Uterus (tissue), 4 donors: ENCODE data around the gene PKMYT1. TPM values are rescaled to one million over a fixed set of nuclear protein-coding genes. Genes with fewer than 3 reads are reported as not detected.

Experiments
- DNase-seq, 2 donors: peaks; one replicate each; pipeline ENCODE4 v3.0.0-alpha.2; 2019 to 2020
- H3K27ac ChIP-seq, 2 donors: fragments of 200-600 bp; sonication (generic); 1 replicate in 1 of 2; 2 replicates in 1 of 2; pipeline ENCODE4 v1.5.1; 2016 to 2018
- H3K27me3 ChIP-seq, 2 donors: fragments of 200-600 bp; sonication (generic); one replicate each; pipeline ENCODE4 v1.5.1; 2018 to 2019; ENCODE audit warnings: control low read depth in 1 of 2
- H3K36me3 ChIP-seq, 2 donors: fragments of 200-600 bp; sonication (generic); one replicate each; pipeline ENCODE4 v1.5.1; 2019; ENCODE audit warnings: control low read depth in 1 of 2
- H3K4me1 ChIP-seq, 2 donors: fragments of 200-600 bp; sonication (generic); one replicate each; pipeline ENCODE4 v1.5.1; 2018 to 2019; ENCODE audit warnings: control low read depth in 1 of 2
- H3K4me3 ChIP-seq, 2 donors: fragments of 200-600 bp; sonication (generic); 1 replicate in 1 of 2; 2 replicates in 1 of 2; pipeline ENCODE4 v1.5.1; 2018 to 2019; ENCODE audit warnings: mild to moderate bottlenecking in 1 of 2
- H3K9me3 ChIP-seq, 2 donors: fragments of 200-600 bp; sonication (generic); one replicate each; pipeline ENCODE4 v1.5.1; 2019; ENCODE audit warnings: control low read depth in 1 of 2
- CTCF ChIP-seq, 4 experiments: fragments of 200-600 bp in 2 of 4; fragments of 450-650 bp in 2 of 4; sonication (generic) in 2 of 4; IDR thresholded peaks; one replicate each; pipeline ENCODE4 v1.5.1; 2016 to 2019; ENCODE audit warnings: antibody characterized with exemption in 4 of 4, mild to moderate bottlenecking in 2 of 4, moderate library complexity in 1 of 4
- POLR2A ChIP-seq, 2 donors: fragments of 450-650 bp; IDR thresholded peaks; one replicate each; pipeline ENCODE4 v1.6.1; 2016; ENCODE audit warnings: antibody characterized with exemption in 2 of 2, mild to moderate bottlenecking in 1 of 2, moderate library complexity in 1 of 2
- intact Hi-C: fragments of 100-400 bp; cut with DNase I; formaldehyde crosslinking; loops from one replicate; pipeline ENCODE4 v1.15.1; 2023; ENCODE audit warnings: low total_unique reads
- total RNA-seq, 4 donors: library from RNA; depleted of rRNA in 3 of 4; stranded (reverse); fragments of >200 nt in 3 of 4; gene quantifications; one replicate each; pipeline versions ENCODE4 v1.1.0 to v1.2.4, GENCODE V29; 2014 to 2023
- donor health status: DM: yes; HTN: yes; CAD: no.

The PKMYT1 gene
- total RNA-seq, 4 donors from 2014 or later = 6.1 TPM; not detected in 3

GRCh38 chr16:3023669-3024478 is 43.6 kb upstream of the PKMYT1 start, which contains the start of the genes HCFC1R1 and THOC6:
Gene HCFC1R1, minus strand, starts transcription at chr16:3023942. Its CDS starts 1 bp downstream, at chr16:3023941.
Gene THOC6, plus strand, starts transcription at chr16:3024035. Its CDS starts 292 bp downstream, at chr16:3024327.
- DNase-seq = peak; percentile 94 to 98
- Histone ChIP-seq H3K27ac (peak within 1 kb of the TSS; percentile 94 to 95), H3K4me3 (peak within 1 kb of the TSS; percentile 63 to 78), H3K36me3 (no peaks in the 10 kb centered on the region), H3K9me3 (no peaks in the 10 kb centered on the region), H3K27me3 (no peaks in the 10 kb centered on the region), H3K4me1 (peaks cover 0 to 22% of the 10 kb centered on the region in 2 donors)
- TF ChIP-seq CTCF (IDR thresholded peaks at IDR 0.05) (peak in 3 of 4 experiments; percentile 6 to 34 (median 16)), POLR2A (IDR thresholded peaks at IDR 0.05) (peak; percentile 59 to 82)
- intact Hi-C loops = no loop called here

- Histone ChIP-seq H3K36me3 (no peaks in the 10 kb centered on the region), H3K27me3 (peaks cover 0 to 4% of the 10 kb centered on the region in 2 donors), H3K27ac (peak overlapping the region; percentile 94 to 95), H3K4me3 (peak overlapping the region; percentile 63 to 78), H3K4me1 (peaks cover 0 to 22% of the 10 kb centered on the region in 2 donors), H3K9me3 (no peaks in the 10 kb centered on the region)
- intact Hi-C loops = no loop called here
- DNase-seq = peak; percentile 58 to 63
- TF ChIP-seq CTCF (IDR thresholded peaks at IDR 0.05) = no peak
- TF ChIP-seq POLR2A (IDR thresholded peaks at IDR 0.05) = no peak
These were observed 43.1 kb upstream of the PKMYT1 start for GRCh38 chr16:3023415-3023668.

- Histone ChIP-seq H3K4me1 (peaks cover 0 to 18% of the 10 kb centered on the region in 2 donors), H3K4me3 (peak overlapping the region; percentile 63 to 78), H3K36me3 (no peaks in the 10 kb centered on the region), H3K9me3 (no peaks in the 10 kb centered on the region), H3K27ac (peak overlapping the region; percentile 94 to 95), H3K27me3 (peaks cover 0 to 9% of the 10 kb centered on the region in 2 donors)
- intact Hi-C loops = no loop called here
- DNase-seq = peak; percentile 46 to 52
- TF ChIP-seq POLR2A (IDR thresholded peaks at IDR 0.05) = no peak
- no peak for TF ChIP-seq CTCF (IDR thresholded peaks at IDR 0.05)
These were observed 42.6 kb upstream of the PKMYT1 start for GRCh38 chr16:3022684-3023414.

GRCh38 chr16:3022208-3022683 is 42.0 kb upstream of the PKMYT1 start:
- Histone ChIP-seq H3K36me3 (no peaks in the 10 kb centered on the region), H3K27me3 (peaks cover 6 to 12% of the 10 kb centered on the region in 2 donors), H3K9me3 (no peaks in the 10 kb centered on the region), H3K27ac (peak overlapping the region; percentile 94 to 95), H3K4me1 (peaks cover 0 to 18% of the 10 kb centered on the region in 2 donors), H3K4me3 (peak overlapping the region; percentile 51 to 78)
- intact Hi-C loops = no loop called here
- DNase-seq = peak; percentile 95
- TF ChIP-seq CTCF (IDR thresholded peaks at IDR 0.05) = no peak
- TF ChIP-seq POLR2A (IDR thresholded peaks at IDR 0.05) = peak in 1 of 2 donors; percentile 25
